Esophagus mucosa (tissue), 1 donor: ENCODE measurements around the gene DAAM2. TPM values are rescaled to one million over a fixed set of nuclear protein-coding genes. Genes with fewer than 3 reads are reported as not detected.

Experiments used
- ATAC-seq: fragments of 200-7000 bp; cut with Tn5 transposase; one replicate; pipeline ENCODE4 v1.9.1; 2020
- total RNA-seq: library from RNA; stranded (reverse); gene quantifications from one replicate; pipeline ENCODE4 v1.2.4, GENCODE V29; 2023
- donor health status: DM: yes; HTN: yes; CAD: no.

DAAM2 gene
- total RNA-seq, 1 donor from 2014 or later = 2.3 TPM

DNA sequence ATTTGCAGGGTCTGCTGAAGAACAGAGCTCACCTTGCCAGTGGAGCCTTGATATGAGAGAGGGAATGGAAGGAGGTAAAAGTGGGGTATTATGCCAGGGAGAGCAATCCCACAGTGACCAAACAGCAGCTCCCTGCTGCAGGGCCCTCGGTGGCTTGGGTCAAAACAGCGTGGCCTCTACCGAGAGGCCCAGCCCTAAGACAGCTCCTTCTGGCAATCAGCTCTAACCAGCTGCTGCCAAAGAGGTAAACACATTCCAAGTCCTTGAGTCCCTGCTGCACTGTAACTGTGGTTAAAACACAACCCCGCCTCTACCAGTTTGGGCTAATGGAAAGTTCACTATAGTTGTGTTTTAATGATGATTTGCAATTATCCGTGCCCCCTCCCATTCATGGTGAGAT is 1.4 kb upstream of the DAAM2 start:
- no peak for ATAC-seq

DNA sequence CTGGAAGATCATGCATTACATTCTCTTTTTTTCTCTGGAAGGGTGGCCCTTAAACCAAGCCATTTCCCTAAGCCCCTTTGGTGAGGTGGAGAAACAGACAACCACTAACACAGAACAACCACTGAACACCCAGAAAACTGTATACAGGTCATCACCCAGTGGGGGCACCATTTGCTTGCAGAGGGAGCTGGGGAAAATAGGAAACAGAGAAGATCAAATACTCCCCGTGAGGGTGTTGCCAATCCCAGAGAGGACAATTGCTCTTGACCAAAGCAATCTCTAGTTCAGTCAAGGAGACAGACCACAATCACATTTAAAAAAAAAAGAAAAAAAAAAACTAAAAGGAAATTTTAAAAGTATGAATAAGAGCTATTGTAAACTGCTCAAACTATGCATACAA is 865 bp upstream of the DAAM2 start:
- ATAC-seq = no peak

DNA sequence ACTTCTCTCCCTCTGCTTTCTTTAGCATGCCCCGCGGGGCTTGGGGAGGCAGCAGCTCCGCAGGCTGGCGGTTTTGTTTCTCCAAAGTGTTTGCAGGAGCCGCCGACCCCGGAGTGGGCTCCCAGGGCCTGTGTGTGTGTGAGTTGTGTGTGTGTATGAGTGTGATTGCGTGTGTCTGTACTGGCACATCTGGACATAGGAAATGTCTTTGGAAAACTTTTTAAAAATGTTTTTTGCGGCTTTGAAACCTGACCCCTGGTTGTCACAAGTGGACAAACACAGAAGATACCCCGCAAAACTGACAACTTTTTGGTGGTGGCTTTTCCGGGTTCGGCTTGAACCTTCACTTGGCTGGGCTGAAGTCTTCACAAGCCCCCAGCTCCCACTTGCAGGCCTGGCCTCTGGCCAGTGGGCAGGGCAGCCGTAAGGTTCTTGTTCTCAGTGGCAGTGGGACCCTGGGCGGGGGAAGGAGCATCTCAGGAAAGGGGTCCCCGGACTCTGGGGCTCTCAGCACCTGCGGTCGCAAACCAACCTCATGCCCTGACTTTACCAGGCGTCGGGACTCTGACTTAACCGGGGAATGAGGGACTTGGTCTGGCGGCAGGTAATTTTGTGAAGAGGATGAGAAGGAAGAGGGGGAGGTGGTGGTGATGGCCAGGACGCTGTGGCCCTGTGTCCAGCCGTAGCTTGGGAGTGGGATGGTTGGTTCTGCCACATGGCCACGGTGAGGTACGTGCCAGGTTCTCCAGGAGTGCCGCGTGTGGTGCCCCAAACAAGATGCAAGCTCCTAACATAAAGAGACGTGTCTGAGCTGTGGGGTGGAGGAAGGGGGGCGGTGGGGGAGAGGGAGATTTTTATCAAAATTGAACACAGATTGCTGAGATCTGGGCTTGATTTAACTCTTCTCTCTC is 619 bp downstream of the DAAM2 start:
- no peak for ATAC-seq

DNA sequence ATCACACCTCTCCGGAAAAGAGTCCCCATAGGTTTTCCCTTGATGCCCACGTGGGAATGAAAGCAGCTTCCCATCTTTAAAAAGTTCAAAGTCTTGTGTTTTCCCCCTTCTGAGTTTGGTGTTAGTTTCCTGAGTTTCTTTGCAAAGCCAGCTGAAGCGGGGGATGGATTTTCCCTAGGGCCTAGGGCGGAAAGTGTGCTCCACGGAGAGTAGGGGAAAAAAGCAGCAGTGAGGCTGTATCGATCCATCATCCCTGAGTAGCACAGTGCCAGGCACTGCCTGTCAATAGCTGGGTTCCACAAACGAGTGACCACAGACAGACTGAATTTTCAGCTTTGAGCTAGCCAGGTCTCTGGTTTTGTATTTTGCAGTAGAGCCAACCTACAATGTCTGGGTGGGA is 1.3 kb downstream of the DAAM2 start:
- ATAC-seq = no peak

DNA sequence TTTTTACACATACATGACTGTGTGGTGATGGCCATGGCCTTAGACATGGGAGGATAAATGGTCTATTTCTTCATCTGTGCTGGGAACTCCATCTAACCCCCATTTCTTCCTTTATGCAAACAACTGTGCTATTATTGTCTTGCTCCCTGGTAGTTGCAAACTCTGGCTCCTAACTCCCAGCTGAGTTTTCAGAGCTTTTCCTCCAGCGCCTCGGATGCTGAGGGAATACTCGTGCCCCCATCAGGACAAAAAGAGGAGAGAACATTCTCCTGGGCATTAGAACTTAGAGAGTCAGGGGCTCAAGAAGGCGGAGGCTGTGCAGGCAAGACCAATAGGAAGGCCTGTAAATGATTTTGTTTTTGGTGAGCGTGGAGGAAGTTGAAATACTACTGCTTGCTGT is 2.1 kb downstream of the DAAM2 start:
- ATAC-seq = no peak

DNA sequence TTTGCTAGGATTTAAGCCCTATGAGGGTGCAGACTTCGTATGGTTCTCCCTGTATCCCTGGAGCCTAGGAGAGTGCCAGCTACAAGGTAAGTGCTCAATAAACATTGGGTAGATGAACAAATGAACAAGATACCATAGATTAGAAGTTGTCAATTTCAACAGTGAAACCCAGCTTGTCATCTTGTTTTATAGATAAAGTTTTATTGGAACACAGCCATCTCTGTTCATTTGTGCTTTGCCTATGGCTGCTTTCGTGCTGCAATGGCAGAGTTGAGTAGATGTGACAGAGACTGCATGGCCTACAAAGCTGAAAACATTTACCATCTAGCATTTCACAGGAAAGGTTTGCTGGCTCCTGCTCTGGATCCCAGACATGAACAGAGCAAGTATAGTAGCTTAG is 5.6 kb downstream of the DAAM2 start:
- no peak for ATAC-seq

DNA sequence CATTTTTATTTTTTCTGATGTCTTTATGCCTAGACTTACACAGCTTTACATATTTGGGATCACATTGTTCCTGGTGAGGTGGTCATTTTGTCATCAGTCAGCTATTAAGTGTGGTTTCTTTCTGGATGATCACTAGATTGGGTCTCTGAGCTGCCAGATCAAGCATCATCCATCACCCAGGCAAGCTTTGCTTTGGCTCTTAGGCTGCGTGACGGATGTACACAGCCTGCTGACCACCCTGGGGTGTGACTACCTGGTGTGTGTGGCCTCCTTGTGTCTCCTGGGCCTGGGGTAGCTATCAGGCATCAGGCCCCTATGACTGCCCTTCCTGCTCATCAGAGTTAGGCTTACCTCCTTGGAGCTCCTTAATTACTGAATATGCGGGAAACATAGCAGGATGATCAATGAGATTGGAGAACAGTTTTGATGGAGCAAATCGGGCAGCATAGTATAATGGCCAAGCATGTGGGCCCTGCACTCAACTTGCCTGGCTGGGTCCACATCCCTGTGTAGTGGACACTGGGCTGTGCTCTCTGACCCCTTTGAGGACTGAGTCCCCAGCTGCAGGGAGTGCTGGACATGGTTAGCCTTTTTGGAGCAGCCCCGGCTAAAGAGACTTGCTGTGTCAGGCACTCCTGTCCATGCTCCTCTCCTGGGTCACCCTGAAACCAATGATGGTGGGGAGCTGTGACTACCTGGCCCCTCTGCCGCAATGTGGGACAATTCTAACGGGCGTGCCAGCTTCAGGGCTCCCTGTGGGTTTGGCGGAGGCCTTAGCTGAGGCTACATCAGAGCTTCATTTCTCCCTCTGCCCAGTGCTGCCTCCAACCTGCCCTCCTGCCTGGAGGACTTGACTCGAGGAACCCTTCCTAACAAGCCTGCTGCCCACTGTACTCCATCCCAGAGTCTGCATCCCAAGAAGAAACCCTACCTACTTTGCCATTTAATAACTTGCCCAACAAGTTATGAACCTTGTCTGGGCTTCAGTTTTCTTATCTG is 8.2 kb downstream of the DAAM2 start:
- ATAC-seq = no peak

DNA sequence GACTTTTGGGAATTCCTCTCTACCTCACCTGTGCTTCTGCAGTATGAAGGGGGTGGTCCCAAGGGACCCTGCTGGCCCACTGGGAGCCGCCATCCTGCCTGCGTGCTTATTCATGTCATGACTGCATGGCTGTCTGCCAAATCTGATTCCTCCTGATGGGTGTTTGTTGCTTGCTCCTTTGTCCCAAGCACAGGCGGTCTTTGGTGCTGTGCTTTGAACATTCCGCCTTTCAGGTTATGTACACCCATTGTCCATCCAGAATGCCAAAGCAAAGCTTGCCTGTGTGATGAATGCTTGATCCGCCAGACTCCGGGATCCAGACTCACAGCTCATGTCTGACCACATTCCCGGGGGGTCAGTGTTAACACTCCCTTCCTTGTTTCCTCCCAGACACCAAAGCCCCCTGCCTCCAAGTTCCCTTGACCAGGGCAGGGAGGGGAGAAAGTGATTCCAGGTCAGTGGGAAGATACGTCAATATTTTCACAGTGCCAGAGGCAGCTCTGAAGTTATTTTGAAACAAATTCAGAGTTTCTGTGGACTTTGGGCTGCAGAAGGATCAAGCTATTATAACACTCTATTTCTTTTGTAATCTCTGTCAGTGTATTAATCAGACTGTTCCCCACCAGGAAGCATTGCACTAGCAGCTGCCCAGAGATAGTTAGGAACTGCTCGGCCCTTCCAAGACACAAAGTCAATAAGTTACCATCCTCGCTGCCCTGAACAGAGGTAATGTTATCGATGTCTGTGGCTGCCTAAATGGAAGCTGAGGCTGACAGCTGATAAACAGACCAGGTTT is 9.5 kb downstream of the DAAM2 start:
- no peak for ATAC-seq

DNA sequence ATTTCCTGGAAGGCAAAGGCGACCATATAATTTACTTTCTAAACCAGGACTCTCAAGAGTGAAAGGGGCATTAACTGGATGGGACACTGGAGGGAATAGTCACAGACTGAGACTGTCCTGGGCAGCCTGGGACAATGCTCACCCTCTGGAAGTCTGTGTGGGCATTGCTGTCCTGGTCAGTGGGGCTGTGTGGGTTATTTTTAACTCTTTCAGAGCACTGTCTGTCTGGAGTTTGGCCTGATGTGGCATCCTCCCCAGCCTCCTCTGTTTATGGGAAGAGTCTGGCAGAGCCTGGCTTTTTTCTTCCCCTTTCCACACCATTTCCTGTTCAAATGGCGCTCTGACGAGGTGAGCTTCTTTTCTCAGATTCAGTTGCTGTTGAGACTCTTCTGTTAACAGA is 11.7 kb downstream of the DAAM2 start:
- ATAC-seq = no peak

DNA sequence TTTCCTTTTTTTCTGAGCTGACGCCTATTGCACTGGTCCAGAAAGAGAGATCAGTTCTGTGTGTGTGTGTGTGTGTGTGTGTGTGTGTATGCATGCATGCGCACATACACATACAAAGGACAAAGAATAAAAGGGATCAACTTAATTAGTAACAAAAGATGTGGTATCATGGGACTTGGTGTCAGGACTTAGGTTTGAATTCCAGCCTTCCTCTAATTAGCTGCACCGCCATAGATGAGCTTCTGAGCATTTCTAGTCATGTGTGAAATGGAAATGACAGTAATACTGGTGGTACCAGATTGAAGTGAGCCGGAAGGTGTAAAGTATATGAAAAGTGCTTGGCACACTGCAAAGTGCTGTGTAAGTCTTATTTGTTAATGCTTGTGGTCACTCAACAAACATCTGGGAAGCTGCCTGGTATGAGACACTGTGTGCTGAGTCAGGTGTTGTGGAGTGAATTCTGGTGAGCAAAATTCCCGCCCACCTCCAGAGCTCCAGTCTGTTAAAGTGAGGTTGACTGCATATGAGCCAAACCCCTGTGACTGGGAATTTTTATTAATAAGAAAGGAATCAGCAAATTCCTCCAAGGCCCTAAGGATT is 12.4 kb downstream of the DAAM2 start:
- no peak for ATAC-seq

DNA sequence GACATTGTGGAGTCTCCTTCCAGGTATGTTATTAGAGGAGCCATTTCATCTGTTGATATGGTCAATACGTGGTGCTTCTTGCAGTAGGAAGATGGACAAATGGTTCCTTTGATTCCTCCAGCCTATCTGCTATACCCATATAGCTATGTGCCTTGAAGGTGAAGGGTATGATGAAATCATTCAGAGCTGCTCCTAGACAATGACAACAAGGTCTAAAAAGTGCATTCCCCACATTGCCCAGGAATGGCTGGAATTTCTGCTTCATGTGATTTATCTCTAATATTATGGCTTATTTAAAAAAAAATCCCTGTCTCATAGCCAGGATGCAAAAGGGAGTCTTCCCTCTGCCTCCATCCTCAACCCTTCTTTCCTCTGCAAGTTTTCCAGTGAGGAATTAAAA is 14.1 kb downstream of the DAAM2 start:
- no peak for ATAC-seq

DNA sequence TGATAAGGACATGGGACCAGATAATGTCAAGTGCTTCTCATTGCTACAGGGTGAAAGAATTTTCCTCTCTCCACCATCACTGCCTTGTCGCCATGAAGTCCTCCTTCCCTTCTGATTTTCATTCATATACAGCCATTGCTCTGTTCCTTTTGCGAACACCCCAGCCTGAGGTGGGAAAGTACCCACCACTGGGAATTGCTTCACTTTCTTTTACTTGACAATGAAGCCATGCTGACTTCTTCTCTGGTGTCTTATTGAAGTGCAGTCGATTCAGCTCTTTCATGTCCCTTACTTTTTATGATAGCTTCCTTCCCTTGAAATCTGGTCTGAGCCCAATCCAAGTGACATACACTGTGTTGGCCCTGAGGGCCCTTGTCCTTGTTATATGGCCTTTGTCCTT is 16.2 kb downstream of the DAAM2 start:
- ATAC-seq = no peak

DNA sequence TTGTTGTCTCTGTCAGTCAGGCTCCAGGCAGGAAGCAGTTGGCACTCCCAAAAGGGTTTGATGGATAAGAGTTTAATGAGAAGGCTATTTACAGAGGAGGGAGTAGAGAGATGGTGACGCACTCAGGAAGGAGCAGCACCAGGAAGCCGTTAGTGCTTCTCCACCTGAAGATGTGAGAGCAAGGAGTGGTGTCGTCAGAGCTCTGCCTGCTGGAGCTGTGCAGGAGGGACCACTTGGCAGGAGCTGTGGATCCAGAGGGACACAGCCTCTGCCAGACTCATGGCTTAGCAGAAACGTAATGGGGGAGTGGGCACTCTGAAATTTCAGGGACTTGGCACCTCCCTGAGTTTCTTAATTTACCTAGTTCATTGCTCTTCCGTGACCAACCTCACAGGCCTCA is 16.8 kb downstream of the DAAM2 start:
- no peak for ATAC-seq

DNA sequence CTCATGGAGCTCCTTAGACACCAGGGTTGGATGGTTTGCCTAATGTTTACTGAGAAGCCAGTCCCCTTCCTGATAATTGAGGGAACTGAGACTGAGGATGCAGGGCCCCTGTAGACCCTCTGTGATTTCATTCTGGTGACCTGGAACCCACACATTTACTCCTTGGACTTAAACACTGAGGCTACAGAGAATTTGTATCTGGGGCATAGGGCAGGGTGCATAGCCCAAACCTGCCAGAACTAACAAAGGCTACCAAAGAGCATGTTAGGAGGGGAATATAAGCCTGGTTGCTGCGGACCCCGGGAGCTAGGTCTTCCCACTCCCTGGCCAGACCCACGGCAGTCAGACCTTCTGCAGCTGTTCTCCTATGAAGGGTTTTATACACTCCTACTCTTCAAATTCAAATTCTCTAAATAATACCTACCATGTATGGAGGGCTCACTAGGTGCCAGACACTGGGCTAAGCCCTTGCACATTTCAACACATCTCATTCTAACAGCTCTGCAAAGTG is 19.7 kb downstream of the DAAM2 start:
- no peak for ATAC-seq

DNA sequence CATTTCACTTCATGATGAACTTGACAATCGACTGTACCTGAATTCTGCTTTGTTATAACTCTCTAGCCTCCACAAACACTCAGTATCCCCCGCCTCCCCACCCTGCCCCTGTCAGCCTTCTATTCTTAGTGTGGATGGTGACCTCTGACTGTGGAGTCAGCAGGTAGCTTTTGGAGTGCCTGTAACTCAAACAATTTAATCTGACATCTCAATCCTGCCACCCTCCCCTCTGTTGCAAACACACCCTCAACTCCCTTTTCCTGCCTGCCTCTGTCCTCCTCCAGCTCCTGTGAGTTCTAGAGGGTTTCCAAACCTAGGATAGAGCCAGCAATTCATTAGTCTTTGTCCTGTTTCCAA is 20.3 kb downstream of the DAAM2 start:
- ATAC-seq = no peak

DNA sequence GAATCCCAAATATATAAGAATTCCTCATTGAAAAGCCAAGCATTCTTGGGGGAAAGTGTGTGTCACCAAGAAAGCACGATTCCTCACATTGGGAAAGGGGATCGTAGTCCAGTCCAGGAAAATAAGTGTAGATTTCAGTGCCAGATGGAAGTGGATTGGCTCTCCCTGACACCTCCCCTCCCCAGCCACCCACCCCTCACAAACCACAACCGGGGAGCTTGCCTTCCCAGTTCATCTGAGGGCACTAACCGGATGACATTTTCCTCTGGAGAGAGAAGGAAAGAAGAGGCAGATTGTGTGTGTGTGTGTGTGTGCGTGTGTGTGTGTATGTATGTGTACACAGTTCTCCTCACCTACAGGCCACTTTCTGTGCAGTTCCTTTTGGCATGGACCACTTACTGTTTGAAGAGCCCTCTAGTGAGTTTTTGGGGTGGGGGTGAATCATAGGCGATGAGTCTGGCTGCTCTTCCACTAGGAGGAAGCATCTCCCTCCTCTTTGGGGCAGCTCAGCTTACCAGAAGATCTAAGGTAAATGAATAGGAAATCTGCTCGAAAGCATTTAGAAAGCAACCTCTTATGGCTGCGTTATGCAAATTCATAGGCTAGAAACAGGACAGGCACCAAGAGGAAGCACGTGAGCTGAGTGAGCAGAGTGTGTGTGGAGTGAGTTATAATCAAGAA is 20.8 kb downstream of the DAAM2 start:
- ATAC-seq = no peak

DNA sequence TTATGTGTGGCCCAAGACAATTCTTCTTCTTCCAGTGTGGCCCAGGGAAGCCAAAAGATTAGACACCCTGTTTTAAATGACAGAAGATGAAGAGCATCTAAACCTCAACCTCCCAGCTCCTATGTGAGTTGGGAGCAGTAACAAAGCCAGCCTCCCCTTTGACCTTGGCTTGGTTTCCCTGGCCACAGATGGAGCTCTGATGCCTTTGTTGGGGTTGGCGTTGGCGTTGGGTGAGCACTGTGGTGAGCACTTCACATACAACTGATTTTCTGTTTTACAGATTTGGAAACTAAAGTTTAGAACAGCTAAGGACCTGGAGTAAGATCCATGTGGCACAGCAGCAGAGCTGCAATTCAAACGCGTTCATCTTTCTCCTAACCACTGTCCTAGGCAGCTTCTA is 22.1 kb downstream of the DAAM2 start:
- ATAC-seq = no peak

DNA sequence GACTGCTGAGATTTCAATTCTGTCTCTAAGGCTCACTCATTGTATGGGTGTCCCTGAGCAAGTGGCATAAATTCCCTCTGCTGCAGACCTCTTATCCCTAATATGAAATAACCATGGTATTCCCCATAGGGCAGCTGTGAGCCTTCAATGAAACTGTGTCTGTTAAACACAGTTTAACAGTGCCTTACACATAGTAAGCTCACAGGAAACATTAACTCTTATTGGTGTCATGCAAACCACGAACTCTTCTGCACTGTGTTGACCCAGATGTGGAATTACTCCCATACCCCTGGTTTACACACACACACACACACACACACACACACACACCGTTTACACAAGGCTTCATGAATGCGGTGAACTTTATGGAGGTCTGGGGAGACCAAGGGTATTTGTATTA is 23.2 kb downstream of the DAAM2 start:
- no peak for ATAC-seq

DNA sequence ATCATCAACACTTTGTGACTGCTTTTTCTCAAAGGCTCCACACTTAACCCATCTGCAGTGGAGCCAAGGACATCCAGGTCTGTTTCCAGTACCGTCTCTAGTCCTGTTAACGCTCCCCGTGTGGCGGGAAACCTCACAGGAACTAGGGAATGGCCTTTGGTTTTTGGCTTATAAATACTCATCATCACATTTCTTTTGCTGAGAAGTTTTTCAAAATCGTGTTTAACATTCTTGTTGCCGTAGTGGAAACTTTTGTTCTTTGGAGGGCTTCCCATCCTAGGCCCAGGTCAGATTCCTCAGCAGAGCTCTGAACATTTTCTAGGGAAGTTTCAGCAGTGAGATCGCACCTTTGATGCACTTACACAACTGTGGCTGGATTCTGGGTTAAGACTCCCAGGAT is 24.6 kb downstream of the DAAM2 start:
- no peak for ATAC-seq

DNA sequence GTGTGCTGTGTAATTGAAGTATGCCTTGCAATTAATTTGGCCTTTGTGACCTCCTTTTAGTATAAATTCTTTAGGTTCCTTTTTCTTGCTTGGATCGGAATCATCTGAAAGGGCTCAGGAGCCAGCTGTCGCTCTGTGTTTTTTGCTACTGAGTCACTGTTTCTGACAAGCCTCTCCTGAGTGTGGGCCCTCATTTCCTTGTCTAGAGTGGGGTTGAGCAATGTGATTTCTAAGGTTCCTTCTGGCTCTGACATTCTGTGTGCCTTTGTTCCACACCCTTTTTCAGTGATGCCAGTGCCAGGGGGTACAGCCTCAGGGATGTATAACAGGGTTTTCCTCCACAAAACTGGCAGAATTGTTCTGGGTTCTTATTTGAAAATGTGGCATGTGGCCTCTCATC is 26.5 kb downstream of the DAAM2 start:
- no peak for ATAC-seq

DNA sequence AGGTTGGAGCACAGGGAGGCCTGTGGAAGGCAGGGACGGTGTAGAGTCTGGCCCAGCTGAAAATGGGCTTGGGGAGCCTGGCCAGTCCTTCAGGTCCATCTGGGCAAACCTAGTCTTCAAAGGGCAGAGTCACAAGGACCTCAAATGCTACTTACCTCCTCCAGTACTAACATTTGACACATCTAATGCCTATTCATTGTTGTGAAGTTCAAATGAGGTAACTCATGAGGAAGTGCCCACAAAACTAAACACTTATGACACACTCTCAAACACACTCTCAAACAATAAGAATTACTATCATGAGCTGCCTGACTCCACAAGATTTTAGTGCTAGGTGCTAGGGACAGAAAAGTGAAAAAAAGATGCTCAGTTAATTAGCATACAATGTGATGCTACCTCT is 27.1 kb downstream of the DAAM2 start:
- no peak for ATAC-seq

DNA sequence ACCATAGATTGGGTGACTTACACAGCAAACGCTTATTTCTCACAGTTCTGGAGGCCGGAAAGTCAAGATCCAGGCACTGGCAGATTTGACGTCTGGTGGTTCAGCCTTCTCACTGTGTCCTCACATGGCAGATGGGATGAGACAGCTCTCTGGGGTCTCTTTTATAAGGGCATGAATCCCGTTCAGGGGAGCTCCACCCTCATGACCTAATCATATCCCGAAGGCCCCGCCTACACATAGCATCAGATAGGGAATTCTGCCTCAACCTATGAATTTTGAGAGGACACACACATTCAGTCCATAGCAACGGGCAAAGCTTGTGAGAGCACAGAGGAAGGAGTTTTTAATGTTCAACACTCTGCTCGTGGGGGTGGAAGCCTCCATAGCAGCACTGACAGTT is 27.5 kb downstream of the DAAM2 start:
- ATAC-seq = no peak
